ENCODE data around the gene CPPED1. TPM values are rescaled to one million over a fixed set of nuclear protein-coding genes. Genes with fewer than 3 reads are reported as not detected.

CPPED1 gene
- total RNA-seq, 1 donor = 21.4 TPM

GRCh38 chr16:12737563-12737962 is 66.1 kb downstream of the CPPED1 start:
- H3K79me2 ChIP-seq (ENCODE audit: insufficient read depth, low read length) = no peaks in the 10 kb centered on the region
- H3K9me3 ChIP-seq (ENCODE audit: low read depth, low read length) = no peaks in the 10 kb centered on the region
- no peak for DNase-seq (ENCODE audit: insufficient read length, low spot score, missing footprints)
- no peaks in the 10 kb centered on the region for H4K20me1 ChIP-seq (ENCODE audit: insufficient read depth, low read length)
- H3K36me3 ChIP-seq (ENCODE audit: insufficient read depth, low read length) = no peaks in the 10 kb centered on the region
- H3K27ac ChIP-seq (ENCODE audit: low read depth, low read length) = no peak overlapping the region
- H3K27me3 ChIP-seq (ENCODE audit: insufficient read depth, low read length) = no peaks in the 10 kb centered on the region
- H3K4me1 ChIP-seq (ENCODE audit: insufficient read depth, low read length) = no peaks in the 10 kb centered on the region
- no peak overlapping the region for H2AFZ ChIP-seq (ENCODE audit: low read length)
- no peak overlapping the region for H3K4me2 ChIP-seq (ENCODE audit: insufficient read depth, low read length)
- H3K4me3 ChIP-seq (ENCODE audit: insufficient read depth, low read length) = no peak overlapping the region
- no peak for TF ChIP-seq CTCF (IDR thresholded peaks at IDR 0.05; ENCODE audit: extremely low read depth, low read depth, low read length)

- H3K9me3 ChIP-seq (ENCODE audit: low read depth, low read length) = no peaks in the 10 kb centered on the region
- DNase-seq (ENCODE audit: insufficient read length, low spot score, missing footprints) = no peak
- no peaks in the 10 kb centered on the region for H4K20me1 ChIP-seq (ENCODE audit: insufficient read depth, low read length)
- H3K4me3 ChIP-seq (ENCODE audit: insufficient read depth, low read length) = no peak overlapping the region
- no peaks in the 10 kb centered on the region for H3K79me2 ChIP-seq (ENCODE audit: insufficient read depth, low read length)
- no peak overlapping the region for H3K4me2 ChIP-seq (ENCODE audit: insufficient read depth, low read length)
- no peaks in the 10 kb centered on the region for H3K27me3 ChIP-seq (ENCODE audit: insufficient read depth, low read length)
- H2AFZ ChIP-seq (ENCODE audit: low read length) = no peak overlapping the region
- no peaks in the 10 kb centered on the region for H3K36me3 ChIP-seq (ENCODE audit: insufficient read depth, low read length)
- TF ChIP-seq CTCF (IDR thresholded peaks at IDR 0.05; ENCODE audit: extremely low read depth, low read depth, low read length) = no peak
- H3K27ac ChIP-seq (ENCODE audit: low read depth, low read length) = no peak overlapping the region
- no peaks in the 10 kb centered on the region for H3K4me1 ChIP-seq (ENCODE audit: insufficient read depth, low read length)
These were observed 67.9 kb downstream of the CPPED1 start for GRCh38 chr16:12735805-12736204.

- Histone ChIP-seq H3K79me2 (ENCODE audit: insufficient read depth, low read length) (no peaks in the 10 kb centered on the region), H2AFZ (ENCODE audit: low read length) (no peak overlapping the region), H3K27me3 (ENCODE audit: insufficient read depth, low read length) (no peaks in the 10 kb centered on the region), H3K27ac (ENCODE audit: low read depth, low read length) (no peak overlapping the region), H3K4me3 (ENCODE audit: insufficient read depth, low read length) (no peak overlapping the region), H3K36me3 (ENCODE audit: insufficient read depth, low read length) (no peaks in the 10 kb centered on the region), H3K9me3 (ENCODE audit: low read depth, low read length) (no peaks in the 10 kb centered on the region), H3K4me2 (ENCODE audit: insufficient read depth, low read length) (no peak overlapping the region), H4K20me1 (ENCODE audit: insufficient read depth, low read length) (no peaks in the 10 kb centered on the region), H3K4me1 (ENCODE audit: insufficient read depth, low read length) (peaks cover 21% of the 10 kb centered on the region)
- no peak for TF ChIP-seq CTCF (IDR thresholded peaks at IDR 0.05; ENCODE audit: extremely low read depth, low read depth, low read length)
- DNase-seq (ENCODE audit: insufficient read length, low spot score, missing footprints) = peak; percentile 22
These were observed 71.1 kb downstream of the CPPED1 start for GRCh38 chr16:12732600-12732999.

GRCh38 chr16:12729448-12729847 is 74.2 kb downstream of the CPPED1 start:
- Histone ChIP-seq H3K27me3 (ENCODE audit: insufficient read depth, low read length) (no peaks in the 10 kb centered on the region), H3K36me3 (ENCODE audit: insufficient read depth, low read length) (no peaks in the 10 kb centered on the region), H4K20me1 (ENCODE audit: insufficient read depth, low read length) (peaks cover 7% of the 10 kb centered on the region), H3K79me2 (ENCODE audit: insufficient read depth, low read length) (peaks cover 6% of the 10 kb centered on the region), H3K4me1 (ENCODE audit: insufficient read depth, low read length) (peaks cover 21% of the 10 kb centered on the region), H3K4me2 (ENCODE audit: insufficient read depth, low read length) (peak overlapping the region; percentile 74), H3K9me3 (ENCODE audit: low read depth, low read length) (no peaks in the 10 kb centered on the region), H3K4me3 (ENCODE audit: insufficient read depth, low read length) (peak overlapping the region; percentile 28), H2AFZ (ENCODE audit: low read length) (no peak overlapping the region), H3K27ac (ENCODE audit: low read depth, low read length) (peak overlapping the region; percentile 85)
- no peak for TF ChIP-seq CTCF (IDR thresholded peaks at IDR 0.05; ENCODE audit: extremely low read depth, low read depth, low read length)
- DNase-seq (ENCODE audit: insufficient read length, low spot score, missing footprints) = peak; percentile 90
